GM23338 (cell line): ENCODE data around the gene GNAO1. TPM values are rescaled to one million over a fixed set of nuclear protein-coding genes. Genes with fewer than 3 reads are reported as not detected.

Experiments
- ATAC-seq: fragments of 200-7000 bp; cut with Tn5 transposase; 3 replicates; pipeline ENCODE4 v1.9.1; 2020
- DNase-seq: peaks from one replicate; pipeline ENCODE4 v3.0.0-alpha.2; 2015; ENCODE audit warnings: low spot score
- H2AFZ ChIP-seq: fragments of 200-600 bp; sonication (generic); 2 replicates; pipeline ENCODE4 v1.8.0; 2016; ENCODE audit warnings: antibody characterized with exemption, mild to moderate bottlenecking, moderate library complexity
- H3F3A ChIP-seq: fragments of 200-600 bp; sonication (generic); replicated peaks from 2 replicates; pipeline ENCODE4 v1.8.0; 2017; ENCODE audit warnings: antibody characterized with exemption, mixed run types, low read depth
- H3K27ac ChIP-seq: fragments of 200-600 bp; sonication (generic); 2 replicates; pipeline ENCODE4 v1.6.1; 2016; ENCODE audit warnings: low read depth
- H3K27me3 ChIP-seq: fragments of 200-600 bp; sonication (generic); 2 replicates; pipeline ENCODE4 v1.8.0; 2016; ENCODE audit warnings: mild to moderate bottlenecking, mixed run types, moderate library complexity; ENCODE audit not compliant: insufficient read depth
- H3K36me3 ChIP-seq: fragments of 200-600 bp; sonication (generic); 2 replicates; pipeline ENCODE4 v1.8.0; 2016; ENCODE audit warnings: mild to moderate bottlenecking; ENCODE audit not compliant: insufficient read depth
- H3K4me1 ChIP-seq: fragments of 200-600 bp; sonication (generic); 2 replicates; pipeline ENCODE4 v1.8.0; 2016; ENCODE audit warnings: mild to moderate bottlenecking, moderate library complexity; ENCODE audit not compliant: insufficient read depth
- H3K4me2 ChIP-seq: fragments of 200-600 bp; sonication (generic); 2 replicates; pipeline ENCODE4 v1.7.1; 2017; ENCODE audit warnings: mixed run types
- H3K4me3 ChIP-seq: fragments of 200-600 bp; sonication (generic); 2 replicates; pipeline ENCODE4 v1.6.1; 2016; ENCODE audit warnings: mixed run types
- H3K79me2 ChIP-seq: fragments of 200-600 bp; sonication (generic); replicated peaks from 2 replicates; pipeline ENCODE4 v1.8.0; 2017; ENCODE audit warnings: mild to moderate bottlenecking; ENCODE audit not compliant: insufficient read depth
- H3K9me2 ChIP-seq: fragments of 200-600 bp; sonication (generic); 2 replicates; pipeline ENCODE4 v1.8.0; 2017; ENCODE audit not compliant: insufficient read depth
- H4K20me1 ChIP-seq: fragments of 200-600 bp; sonication (generic); replicated peaks from 2 replicates; pipeline ENCODE4 v1.8.0; 2017; ENCODE audit warnings: mild to moderate bottlenecking; ENCODE audit not compliant: insufficient read depth
- H3K27ac Mint-ChIP-seq: 2 replicates; pipeline ENCODE4 v1.8.0; 2020; ENCODE audit warnings: inconsistent platforms, mild to moderate bottlenecking, moderate library complexity, mixed read lengths
- H3K27me3 Mint-ChIP-seq: 3 replicates; pipeline ENCODE4 v1.8.0; 2022; ENCODE audit warnings: low read depth, mild to moderate bottlenecking, moderate library complexity, mixed read lengths, inconsistent platforms; ENCODE audit not compliant: insufficient read depth, poor library complexity
- H3K36me3 Mint-ChIP-seq: 3 replicates; pipeline ENCODE4 v1.8.0; 2021; ENCODE audit warnings: low read depth, mild to moderate bottlenecking, inconsistent platforms, moderate library complexity, mixed read lengths
- H3K4me1 Mint-ChIP-seq: 3 replicates; pipeline ENCODE4 v1.8.0; 2020; ENCODE audit warnings: mild to moderate bottlenecking, inconsistent platforms, mixed read lengths
- H3K4me3 Mint-ChIP-seq: 3 replicates; pipeline ENCODE4 v1.8.0; 2021; ENCODE audit warnings: moderate library complexity, mild to moderate bottlenecking, inconsistent platforms, mixed read lengths
- H3K9me3 Mint-ChIP-seq: 3 replicates; pipeline ENCODE4 v1.8.0; 2020; ENCODE audit warnings: moderate library complexity, mild to moderate bottlenecking, inconsistent platforms, mixed read lengths
- CREB1 ChIP-seq: fragments of 250-450 bp; sonication (Bioruptor Pico); IDR thresholded peaks from 2 replicates; pipeline ENCODE4 v1.5.0; 2020; ENCODE audit warnings: low read depth, mild to moderate bottlenecking, moderate library complexity
- NANOG ChIP-seq: IDR thresholded peaks from 2 replicates; pipeline ENCODE4 v1.6.1; 2016; ENCODE audit warnings: antibody characterized with exemption, borderline replicate concordance
- POLR2AphosphoS5 ChIP-seq: IDR thresholded peaks from 2 replicates; pipeline ENCODE4 v1.6.1; 2016; ENCODE audit warnings: antibody characterized with exemption, low read depth
- ZNF114 ChIP-seq: fragments of 250-450 bp; sonication (Bioruptor Pico); IDR thresholded peaks from 2 replicates; pipeline ENCODE4 v1.5.0; 2020; ENCODE audit warnings: mild to moderate bottlenecking, moderate library complexity
- ZNF331 ChIP-seq: fragments of 250-450 bp; sonication (Bioruptor Pico); IDR thresholded peaks from 2 replicates; pipeline ENCODE4 v1.5.0; 2020; ENCODE audit warnings: low read depth, mild to moderate bottlenecking, moderate library complexity
- polyA plus RNA-seq: library from polyadenylated mRNA; unstranded; fragments of >200 nt; fragmentation: Nextera tagmentation; extraction: Ambion mirVana; gene quantifications from 2 replicates; pipeline ENCODE4 v1.2.1, GENCODE V29; 2016
- total RNA-seq: library from RNA; depleted of rRNA; stranded (reverse); fragments of >200 nt; shearing (Covaris generic); gene quantifications from 2 replicates; pipeline ENCODE4 v1.2.3, GENCODE V29; 2014
- TF ChIP-seq, protein P1 (sequence below): fragments of 250-450 bp; sonication (Bioruptor Pico); IDR thresholded peaks from 2 replicates; pipeline ENCODE4 v1.5.0; 2020; ENCODE audit warnings: mild to moderate bottlenecking, moderate library complexity
- TF ChIP-seq, protein P2 (sequence below), 2 experiments: fragments of 200-600 bp in 1 of 2; sonication (generic) in 1 of 2; conservative IDR thresholded peaks; 2 replicates each; pipeline versions ENCODE4 v1.5.1 to v1.6.1; 2016 to 2017; ENCODE audit warnings: antibody characterized with exemption in 2 of 2, low read depth in 2 of 2, mild to moderate bottlenecking in 2 of 2, moderate library complexity in 1 of 2
- TF ChIP-seq, protein P3 (sequence below): IDR thresholded peaks from 2 replicates; pipeline ENCODE4 v1.6.1; 2016; ENCODE audit warnings: antibody characterized with exemption

Gene GNAO1
- total and polyA plus RNA-seq, 2 experiments from 2014 or later = 6.5 to 24.8 TPM

DNA sequence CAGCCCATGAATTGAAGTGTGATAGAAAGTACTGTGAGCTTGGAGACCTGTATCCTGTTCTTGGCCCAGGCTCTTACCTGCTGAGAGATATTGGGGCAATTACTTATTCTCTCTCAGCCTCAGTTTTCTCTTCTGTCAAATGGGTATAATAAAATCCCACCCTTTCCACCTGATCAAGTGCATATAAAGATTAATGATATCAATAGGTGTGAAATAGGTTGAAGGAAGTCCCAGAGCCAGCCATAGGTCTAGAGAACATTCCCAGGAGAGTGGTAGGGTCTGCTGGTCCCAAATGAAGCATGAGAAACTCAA is 81.2 kb downstream of the GNAO1 start (continued):
- TF ChIP-seq, protein P1, sequence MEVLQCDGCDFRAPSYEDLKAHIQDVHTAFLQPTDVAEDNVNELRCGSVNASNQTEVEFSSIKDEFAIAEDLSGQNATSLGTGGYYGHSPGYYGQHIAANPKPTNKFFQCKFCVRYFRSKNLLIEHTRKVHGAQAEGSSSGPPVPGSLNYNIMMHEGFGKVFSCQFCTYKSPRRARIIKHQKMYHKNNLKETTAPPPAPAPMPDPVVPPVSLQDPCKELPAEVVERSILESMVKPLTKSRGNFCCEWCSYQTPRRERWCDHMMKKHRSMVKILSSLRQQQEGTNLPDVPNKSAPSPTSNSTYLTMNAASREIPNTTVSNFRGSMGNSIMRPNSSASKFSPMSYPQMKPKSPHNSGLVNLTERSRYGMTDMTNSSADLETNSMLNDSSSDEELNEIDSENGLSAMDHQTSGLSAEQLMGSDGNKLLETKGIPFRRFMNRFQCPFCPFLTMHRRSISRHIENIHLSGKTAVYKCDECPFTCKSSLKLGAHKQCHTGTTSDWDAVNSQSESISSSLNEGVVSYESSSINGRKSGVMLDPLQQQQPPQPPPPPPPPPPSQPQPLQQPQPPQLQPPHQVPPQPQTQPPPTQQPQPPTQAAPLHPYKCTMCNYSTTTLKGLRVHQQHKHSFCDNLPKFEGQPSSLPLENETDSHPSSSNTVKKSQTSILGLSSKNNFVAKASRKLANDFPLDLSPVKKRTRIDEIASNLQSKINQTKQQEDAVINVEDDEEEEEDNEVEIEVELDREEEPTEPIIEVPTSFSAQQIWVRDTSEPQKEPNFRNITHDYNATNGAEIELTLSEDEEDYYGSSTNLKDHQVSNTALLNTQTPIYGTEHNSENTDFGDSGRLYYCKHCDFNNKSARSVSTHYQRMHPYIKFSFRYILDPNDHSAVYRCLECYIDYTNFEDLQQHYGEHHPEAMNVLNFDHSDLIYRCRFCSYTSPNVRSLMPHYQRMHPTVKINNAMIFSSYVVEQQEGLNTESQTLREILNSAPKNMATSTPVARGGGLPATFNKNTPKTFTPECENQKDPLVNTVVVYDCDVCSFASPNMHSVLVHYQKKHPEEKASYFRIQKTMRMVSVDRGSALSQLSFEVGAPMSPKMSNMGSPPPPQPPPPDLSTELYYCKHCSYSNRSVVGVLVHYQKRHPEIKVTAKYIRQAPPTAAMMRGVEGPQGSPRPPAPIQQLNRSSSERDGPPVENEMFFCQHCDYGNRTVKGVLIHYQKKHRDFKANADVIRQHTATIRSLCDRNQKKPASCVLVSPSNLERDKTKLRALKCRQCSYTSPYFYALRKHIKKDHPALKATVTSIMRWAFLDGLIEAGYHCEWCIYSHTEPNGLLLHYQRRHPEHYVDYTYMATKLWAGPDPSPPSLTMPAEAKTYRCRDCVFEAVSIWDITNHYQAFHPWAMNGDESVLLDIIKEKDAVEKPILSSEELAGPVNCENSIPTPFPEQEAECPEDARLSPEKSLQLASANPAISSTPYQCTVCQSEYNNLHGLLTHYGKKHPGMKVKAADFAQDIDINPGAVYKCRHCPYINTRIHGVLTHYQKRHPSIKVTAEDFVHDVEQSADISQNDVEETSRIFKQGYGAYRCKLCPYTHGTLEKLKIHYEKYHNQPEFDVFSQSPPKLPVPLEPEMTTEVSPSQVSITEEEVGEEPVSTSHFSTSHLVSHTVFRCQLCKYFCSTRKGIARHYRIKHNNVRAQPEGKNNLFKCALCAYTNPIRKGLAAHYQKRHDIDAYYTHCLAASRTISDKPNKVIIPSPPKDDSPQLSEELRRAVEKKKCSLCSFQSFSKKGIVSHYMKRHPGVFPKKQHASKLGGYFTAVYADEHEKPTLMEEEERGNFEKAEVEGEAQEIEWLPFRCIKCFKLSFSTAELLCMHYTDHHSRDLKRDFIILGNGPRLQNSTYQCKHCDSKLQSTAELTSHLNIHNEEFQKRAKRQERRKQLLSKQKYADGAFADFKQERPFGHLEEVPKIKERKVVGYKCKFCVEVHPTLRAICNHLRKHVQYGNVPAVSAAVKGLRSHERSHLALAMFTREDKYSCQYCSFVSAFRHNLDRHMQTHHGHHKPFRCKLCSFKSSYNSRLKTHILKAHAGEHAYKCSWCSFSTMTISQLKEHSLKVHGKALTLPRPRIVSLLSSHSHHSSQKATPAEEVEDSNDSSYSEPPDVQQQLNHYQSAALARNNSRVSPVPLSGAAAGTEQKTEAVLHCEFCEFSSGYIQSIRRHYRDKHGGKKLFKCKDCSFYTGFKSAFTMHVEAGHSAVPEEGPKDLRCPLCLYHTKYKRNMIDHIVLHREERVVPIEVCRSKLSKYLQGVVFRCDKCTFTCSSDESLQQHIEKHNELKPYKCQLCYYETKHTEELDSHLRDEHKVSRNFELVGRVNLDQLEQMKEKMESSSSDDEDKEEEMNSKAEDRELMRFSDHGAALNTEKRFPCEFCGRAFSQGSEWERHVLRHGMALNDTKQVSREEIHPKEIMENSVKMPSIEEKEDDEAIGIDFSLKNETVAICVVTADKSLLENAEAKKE (CRISPR knock-in tag) = no peak
- TF ChIP-seq, protein P2, sequence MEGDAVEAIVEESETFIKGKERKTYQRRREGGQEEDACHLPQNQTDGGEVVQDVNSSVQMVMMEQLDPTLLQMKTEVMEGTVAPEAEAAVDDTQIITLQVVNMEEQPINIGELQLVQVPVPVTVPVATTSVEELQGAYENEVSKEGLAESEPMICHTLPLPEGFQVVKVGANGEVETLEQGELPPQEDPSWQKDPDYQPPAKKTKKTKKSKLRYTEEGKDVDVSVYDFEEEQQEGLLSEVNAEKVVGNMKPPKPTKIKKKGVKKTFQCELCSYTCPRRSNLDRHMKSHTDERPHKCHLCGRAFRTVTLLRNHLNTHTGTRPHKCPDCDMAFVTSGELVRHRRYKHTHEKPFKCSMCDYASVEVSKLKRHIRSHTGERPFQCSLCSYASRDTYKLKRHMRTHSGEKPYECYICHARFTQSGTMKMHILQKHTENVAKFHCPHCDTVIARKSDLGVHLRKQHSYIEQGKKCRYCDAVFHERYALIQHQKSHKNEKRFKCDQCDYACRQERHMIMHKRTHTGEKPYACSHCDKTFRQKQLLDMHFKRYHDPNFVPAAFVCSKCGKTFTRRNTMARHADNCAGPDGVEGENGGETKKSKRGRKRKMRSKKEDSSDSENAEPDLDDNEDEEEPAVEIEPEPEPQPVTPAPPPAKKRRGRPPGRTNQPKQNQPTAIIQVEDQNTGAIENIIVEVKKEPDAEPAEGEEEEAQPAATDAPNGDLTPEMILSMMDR (conservative IDR thresholded peaks at IDR 0.05; ENCODE audit: low read depth in 2 of 2) = no peak
- TF ChIP-seq ZNF331 (CRISPR knock-in tag) = no peak
- TF ChIP-seq ZNF114 (CRISPR knock-in tag) = no peak
- TF ChIP-seq CREB1 = no peak
- TF ChIP-seq POLR2AphosphoS5 = no peak

DNA sequence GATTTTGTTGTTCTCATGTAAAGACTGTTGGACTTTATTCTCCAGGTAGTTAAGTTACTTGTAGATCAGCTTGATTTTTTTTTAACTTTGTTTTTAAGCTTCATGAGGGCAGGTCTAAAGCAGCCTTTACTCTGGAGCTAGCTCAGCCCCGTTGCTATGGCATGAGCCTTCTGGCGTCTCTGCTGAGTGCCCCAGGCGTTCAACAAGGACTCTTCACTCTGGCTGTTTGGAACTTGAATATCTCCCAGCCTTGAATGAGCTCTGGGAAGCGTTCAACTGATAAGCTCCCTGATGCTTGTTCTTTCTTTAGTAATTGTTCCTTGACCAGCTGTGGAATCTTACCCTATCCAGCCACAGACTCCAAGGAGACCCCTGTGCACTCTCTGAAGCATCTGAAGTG is 82.3 kb downstream of the GNAO1 start:
- H4K20me1 ChIP-seq = no peaks in the 10 kb centered on the region
- H3K4me3 Mint-ChIP-seq = no peak overlapping the region
- H3K27me3 Mint-ChIP-seq = peaks cover 16% of the 10 kb centered on the region
- H3K9me3 Mint-ChIP-seq = peaks cover 22% of the 10 kb centered on the region
- no peak overlapping the region for H3K27ac ChIP-seq
- no peak for ATAC-seq
- no peak overlapping the region for H3K4me2 ChIP-seq
- H3F3A ChIP-seq = no peaks in the 10 kb centered on the region
- H2AFZ ChIP-seq = no peak overlapping the region
- H3K79me2 ChIP-seq = no peaks in the 10 kb centered on the region
- H3K4me3 ChIP-seq = no peak overlapping the region
- H3K36me3 ChIP-seq = peaks cover 7% of the 10 kb centered on the region; the same call in 1 of the 2 replicates
- TF ChIP-seq, protein P3, sequence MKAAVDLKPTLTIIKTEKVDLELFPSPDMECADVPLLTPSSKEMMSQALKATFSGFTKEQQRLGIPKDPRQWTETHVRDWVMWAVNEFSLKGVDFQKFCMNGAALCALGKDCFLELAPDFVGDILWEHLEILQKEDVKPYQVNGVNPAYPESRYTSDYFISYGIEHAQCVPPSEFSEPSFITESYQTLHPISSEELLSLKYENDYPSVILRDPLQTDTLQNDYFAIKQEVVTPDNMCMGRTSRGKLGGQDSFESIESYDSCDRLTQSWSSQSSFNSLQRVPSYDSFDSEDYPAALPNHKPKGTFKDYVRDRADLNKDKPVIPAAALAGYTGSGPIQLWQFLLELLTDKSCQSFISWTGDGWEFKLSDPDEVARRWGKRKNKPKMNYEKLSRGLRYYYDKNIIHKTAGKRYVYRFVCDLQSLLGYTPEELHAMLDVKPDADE = no peak
- TF ChIP-seq NANOG = no peak
- no peaks in the 10 kb centered on the region for H3K27me3 ChIP-seq
- H3K9me2 ChIP-seq = no peaks in the 10 kb centered on the region
- H3K27ac Mint-ChIP-seq = no peak overlapping the region
- DNase-seq = no peak
- H3K36me3 Mint-ChIP-seq = peaks cover 35% of the 10 kb centered on the region
- H3K4me1 Mint-ChIP-seq = peaks cover 37% of the 10 kb centered on the region
- peaks cover 25% of the 10 kb centered on the region for H3K4me1 ChIP-seq
